Activated CD4-positive, alpha-beta memory T cell treated with anti-CD3 and anti-CD28 coated beads for 36 hours (primary cell): ENCODE measurements around the gene CDH23. TPM values are rescaled to one million over a fixed set of nuclear protein-coding genes. Genes with fewer than 3 reads are reported as not detected.

Experiments used
- CTCF ChIA-PET: fragments of 350-600 bp; sonication (Branson Sonifier 250); formaldehyde crosslinking; loops from one replicate; lab custom pipeline; 2021; ENCODE audit warnings: antibody characterized with exemption, inconsistent platforms; lab: Charles Lee
- POLR2A ChIA-PET: fragments of 350-600 bp; sonication (Branson Sonifier 250); formaldehyde crosslinking; loops from one replicate; lab custom pipeline; 2021; ENCODE audit warnings: antibody characterized with exemption; lab: Charles Lee
- DNase-seq: peaks from one replicate; pipeline ENCODE4 v3.0.0-alpha.2; 2020
- H3K27ac Mint-ChIP-seq: one replicate; pipeline ENCODE4 v1.8.0; 2021; ENCODE audit warnings: mixed read lengths
- H3K27me3 Mint-ChIP-seq: one replicate; pipeline ENCODE4 v1.8.0; 2021; ENCODE audit warnings: mixed read lengths
- H3K36me3 Mint-ChIP-seq: one replicate; pipeline ENCODE4 v1.8.0; 2021; ENCODE audit warnings: mixed read lengths
- H3K4me1 Mint-ChIP-seq: one replicate; pipeline ENCODE4 v1.8.0; 2021; ENCODE audit warnings: low read depth, mixed read lengths
- H3K4me3 Mint-ChIP-seq: one replicate; pipeline ENCODE4 v1.8.0; 2021; ENCODE audit warnings: mild to moderate bottlenecking, mixed read lengths
- H3K9me3 Mint-ChIP-seq: one replicate; pipeline ENCODE4 v1.8.0; 2021; ENCODE audit warnings: mixed read lengths
- intact Hi-C: fragments of 100-400 bp; cut with micrococcal nuclease; formaldehyde crosslinking; loops from one replicate; pipeline ENCODE4 v1.15.1; 2023
- total RNA-seq, 2 experiments: library from RNA; stranded (reverse); gene quantifications; one replicate each; pipeline ENCODE4 v1.2.3, GENCODE V29; 2021

The CDH23 gene
- total RNA-seq, 2 experiments from 2014 or later: 2.6 TPM

DNA sequence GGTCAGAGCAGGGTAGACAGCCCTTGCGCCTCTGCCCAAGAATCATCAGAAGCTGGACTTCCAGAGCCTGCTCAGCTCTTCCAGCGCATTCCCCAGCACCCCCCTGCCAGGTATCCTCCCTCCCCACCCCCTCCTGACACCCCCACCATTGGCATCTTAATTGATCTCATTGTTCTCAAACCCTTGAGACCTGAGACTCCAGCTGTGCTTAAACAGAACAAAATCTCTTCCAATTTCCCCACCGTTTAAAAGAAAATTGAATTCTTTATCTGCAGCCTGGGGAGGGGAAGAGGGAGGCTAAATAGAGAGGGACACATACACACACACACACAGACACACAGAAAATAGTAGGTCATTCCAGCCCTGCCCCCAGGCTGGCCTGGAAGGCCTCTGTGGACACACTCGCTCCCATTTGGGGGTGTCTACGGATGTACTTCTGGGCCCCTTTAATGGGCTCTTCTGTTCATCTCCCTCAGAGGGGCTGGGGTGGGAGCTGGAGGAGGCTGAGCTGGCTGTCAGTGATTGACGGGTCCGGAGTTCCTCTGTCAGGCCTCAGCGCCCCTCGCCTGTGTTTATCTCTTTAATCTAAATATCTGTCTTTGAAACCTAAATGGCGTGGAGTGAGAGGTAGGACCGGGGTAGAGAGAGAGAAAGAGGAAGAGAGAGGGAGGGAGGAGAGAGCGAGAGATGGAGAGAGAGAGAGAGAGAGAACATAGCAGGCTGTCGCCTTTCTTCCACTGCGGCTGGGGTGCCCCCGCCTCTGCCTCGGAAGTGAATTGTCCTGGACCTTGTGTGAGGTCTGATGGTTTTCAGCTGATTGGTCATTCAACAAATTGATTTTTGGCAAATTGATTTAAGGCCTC lies 261.1 kb downstream of the CDH23 start:
- ChIA-PET POLR2A (no interaction called here), CTCF (interaction anchor here (0.6 kb wide), 1 partner anchor 39 kb away, joined by 3 read pairs; no protein-coding TSS in a partner anchor)
- no peak for DNase-seq
- Mint-ChIP-seq H3K4me3 (no peak overlapping the region), H3K27ac (no peak overlapping the region), H3K4me1 (no peaks in the 10 kb centered on the region), H3K36me3 (no peaks in the 10 kb centered on the region), H3K27me3 (no peaks in the 10 kb centered on the region), H3K9me3 (no peaks in the 10 kb centered on the region)
- intact Hi-C loops: no loop called here

DNA sequence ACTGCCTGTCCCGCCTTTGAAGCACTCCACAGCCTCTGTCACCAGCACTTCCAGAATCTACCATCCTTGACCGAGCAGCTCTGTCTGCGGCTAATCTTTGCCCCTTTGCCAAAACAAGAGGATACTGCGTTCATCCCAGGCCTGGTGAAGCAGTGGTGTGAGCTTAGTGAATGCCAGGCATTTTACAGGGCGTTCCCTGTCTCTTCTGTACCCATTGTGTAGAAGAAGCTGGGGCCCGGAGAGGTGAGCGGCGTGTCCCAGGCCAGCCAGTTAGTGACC lies 261.7 kb downstream of the CDH23 start:
- H3K27ac Mint-ChIP-seq: no peak overlapping the region
- POLR2A ChIA-PET: no interaction called here
- no peak for DNase-seq
- H3K9me3 Mint-ChIP-seq: no peaks in the 10 kb centered on the region
- intact Hi-C loops: no loop called here
- no peaks in the 10 kb centered on the region for H3K36me3 Mint-ChIP-seq
- CTCF ChIA-PET: interaction anchor here (0.6 kb wide), 1 partner anchor 38 kb away, joined by 3 read pairs; no protein-coding TSS in a partner anchor
- H3K4me1 Mint-ChIP-seq: no peaks in the 10 kb centered on the region
- no peaks in the 10 kb centered on the region for H3K27me3 Mint-ChIP-seq
- no peak overlapping the region for H3K4me3 Mint-ChIP-seq

DNA sequence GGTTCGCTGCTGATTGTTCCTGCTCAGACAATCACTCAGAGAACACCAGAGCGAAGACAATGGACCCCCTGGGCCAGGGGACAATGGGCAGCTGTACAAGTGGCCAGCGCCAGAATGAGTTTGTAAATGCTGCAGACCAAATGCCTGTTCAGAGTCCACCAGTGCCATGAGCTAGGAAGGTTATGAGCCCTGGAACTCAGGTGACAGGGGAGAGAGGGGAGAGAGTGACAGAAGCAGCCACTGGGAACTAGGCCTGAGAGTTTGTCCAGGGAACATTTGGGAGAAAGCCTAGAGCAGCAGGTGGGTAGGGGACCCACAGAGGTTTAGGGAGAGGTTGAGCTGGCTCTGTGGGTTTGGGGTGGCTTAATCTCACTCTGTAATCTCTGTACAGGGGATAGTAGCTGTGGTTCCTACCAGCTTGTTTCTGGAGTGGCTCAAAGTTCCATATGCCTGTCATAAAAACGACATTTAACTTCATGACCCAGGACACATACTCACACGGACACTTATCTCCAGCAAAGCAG lies 262.5 kb downstream of the CDH23 start:
- Mint-ChIP-seq H3K36me3 (no peaks in the 10 kb centered on the region), H3K4me3 (no peak overlapping the region), H3K27me3 (no peaks in the 10 kb centered on the region), H3K4me1 (no peaks in the 10 kb centered on the region), H3K27ac (no peak overlapping the region), H3K9me3 (no peaks in the 10 kb centered on the region)
- CTCF ChIA-PET: interaction anchor here (0.7 kb wide), 1 partner anchor 390 kb away, joined by 3 read pairs; no protein-coding TSS in a partner anchor
- POLR2A ChIA-PET: no interaction called here
- intact Hi-C loops: no loop called here
- DNase-seq: no peak

DNA sequence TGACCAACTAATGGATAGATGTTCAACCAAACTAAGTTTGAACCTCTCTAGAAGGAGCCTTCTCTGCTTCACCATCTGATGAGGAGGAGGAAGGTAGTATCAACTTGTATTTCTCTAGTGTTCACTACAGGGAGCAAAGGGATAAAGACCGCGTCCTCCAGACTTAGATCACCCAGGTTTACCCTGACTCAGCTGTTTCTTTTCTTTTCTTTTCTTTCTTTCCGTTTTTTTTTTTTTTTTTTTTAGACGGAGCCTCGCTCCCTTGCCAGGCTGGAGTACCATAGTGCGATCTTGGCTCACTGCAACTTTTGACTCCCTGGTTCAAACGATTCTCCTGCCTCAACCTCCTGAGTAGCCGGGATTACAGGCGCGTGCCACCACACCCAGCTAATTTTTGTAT lies 263.0 kb downstream of the CDH23 start:
- Mint-ChIP-seq H3K36me3 (no peaks in the 10 kb centered on the region), H3K27me3 (no peaks in the 10 kb centered on the region), H3K4me1 (peaks cover 2% of the 10 kb centered on the region), H3K27ac (no peak overlapping the region), H3K9me3 (no peaks in the 10 kb centered on the region), H3K4me3 (no peak overlapping the region)
- POLR2A ChIA-PET: no interaction called here
- intact Hi-C loops: no loop called here
- DNase-seq: no peak
- CTCF ChIA-PET: interaction anchor here (0.7 kb wide), 1 partner anchor 389 kb away, joined by 3 read pairs; no protein-coding TSS in a partner anchor

DNA sequence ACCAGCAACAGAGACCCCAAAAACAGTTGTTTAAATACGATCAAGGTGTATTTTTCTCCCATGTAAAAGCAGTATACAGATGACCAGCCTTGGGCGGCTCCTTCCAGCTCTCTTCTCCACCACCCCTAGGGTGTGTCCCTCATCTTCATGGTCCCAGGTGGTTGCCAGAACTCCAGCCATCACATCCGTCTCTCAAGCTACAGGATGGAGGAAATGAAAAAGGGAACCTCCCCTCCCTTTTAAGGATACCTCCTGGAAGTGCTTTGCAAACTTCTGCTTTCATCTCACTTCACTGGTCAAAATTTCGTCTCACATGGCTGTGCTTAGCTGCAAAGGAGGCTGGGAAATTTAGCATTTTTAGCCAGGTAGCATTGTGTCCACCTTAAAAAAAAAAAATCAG lies 263.6 kb downstream of the CDH23 start:
- H3K4me1 Mint-ChIP-seq: peaks cover 3% of the 10 kb centered on the region
- H3K27me3 Mint-ChIP-seq: no peaks in the 10 kb centered on the region
- H3K36me3 Mint-ChIP-seq: no peaks in the 10 kb centered on the region
- H3K9me3 Mint-ChIP-seq: no peaks in the 10 kb centered on the region
- no peak overlapping the region for H3K27ac Mint-ChIP-seq
- intact Hi-C loops: no loop called here
- CTCF ChIA-PET: no interaction called here
- DNase-seq: no peak
- POLR2A ChIA-PET: no interaction called here
- no peak overlapping the region for H3K4me3 Mint-ChIP-seq

DNA sequence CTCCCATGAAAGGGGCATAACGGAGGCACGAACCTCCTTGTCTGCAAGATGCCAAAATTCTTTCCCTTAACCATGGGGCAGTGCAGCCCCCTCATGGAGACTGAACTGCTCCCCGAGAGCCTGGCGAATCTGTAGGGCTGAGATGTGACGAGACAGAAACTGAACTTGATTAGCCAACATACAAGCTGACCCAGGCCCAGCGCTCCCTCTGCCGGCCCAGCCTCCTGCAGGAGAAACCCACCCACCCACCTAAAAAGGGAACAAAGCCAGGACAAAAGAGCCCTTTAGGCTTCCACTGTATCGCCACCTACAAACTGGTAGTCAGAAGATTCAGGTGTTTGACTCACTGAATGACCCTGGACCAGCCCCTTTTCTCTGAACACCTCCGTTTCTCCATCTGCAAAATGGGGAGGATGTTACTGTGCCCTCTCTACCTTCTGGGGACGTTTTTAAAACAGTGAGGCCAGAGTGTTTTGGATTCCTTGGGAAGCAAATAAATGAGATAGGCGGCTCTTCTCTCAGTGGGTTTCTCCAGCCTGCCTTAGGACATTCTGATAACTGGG lies 264.4 kb downstream of the CDH23 start:
- H3K9me3 Mint-ChIP-seq: no peaks in the 10 kb centered on the region
- H3K27ac Mint-ChIP-seq: no peak overlapping the region
- H3K4me3 Mint-ChIP-seq: no peak overlapping the region
- DNase-seq: no peak
- ChIA-PET POLR2A (no interaction called here), CTCF (no interaction called here)
- H3K36me3 Mint-ChIP-seq: no peaks in the 10 kb centered on the region
- H3K27me3 Mint-ChIP-seq: no peaks in the 10 kb centered on the region
- intact Hi-C loops: no loop called here
- H3K4me1 Mint-ChIP-seq: peaks cover 3% of the 10 kb centered on the region

DNA sequence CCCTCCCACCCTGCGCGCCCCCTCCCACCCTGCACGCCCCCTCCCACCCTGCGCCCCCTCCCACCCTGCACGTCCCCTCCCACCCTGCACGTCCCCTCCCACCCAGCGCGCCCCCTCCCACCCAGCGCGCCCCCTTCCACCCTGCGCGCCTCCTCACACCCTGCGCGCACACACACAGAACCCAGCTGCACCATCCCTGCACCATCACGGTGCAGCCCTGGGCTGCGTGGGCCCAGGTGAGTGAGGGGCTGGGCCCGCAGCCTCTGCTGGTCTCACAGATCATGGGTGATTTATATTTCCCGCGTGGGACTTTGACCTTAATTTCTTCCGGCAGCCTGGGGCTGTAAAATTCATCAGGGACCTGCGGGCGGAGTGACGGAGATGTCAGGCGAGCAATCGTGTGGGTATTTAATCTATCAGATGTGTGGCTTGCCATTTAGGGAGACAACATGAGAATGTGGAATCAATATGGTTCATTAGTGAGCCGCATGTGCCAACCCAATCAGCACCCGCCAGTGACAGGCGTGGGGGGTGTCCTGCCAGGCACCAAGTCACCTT lies 265.1 kb downstream of the CDH23 start:
- intact Hi-C loops: no loop called here
- no peak overlapping the region for H3K27ac Mint-ChIP-seq
- no peak overlapping the region for H3K4me3 Mint-ChIP-seq
- no peaks in the 10 kb centered on the region for H3K27me3 Mint-ChIP-seq
- H3K36me3 Mint-ChIP-seq: no peaks in the 10 kb centered on the region
- POLR2A ChIA-PET: no interaction called here
- H3K4me1 Mint-ChIP-seq: peaks cover 3% of the 10 kb centered on the region
- DNase-seq: no peak
- H3K9me3 Mint-ChIP-seq: no peaks in the 10 kb centered on the region
- CTCF ChIA-PET: no interaction called here

DNA sequence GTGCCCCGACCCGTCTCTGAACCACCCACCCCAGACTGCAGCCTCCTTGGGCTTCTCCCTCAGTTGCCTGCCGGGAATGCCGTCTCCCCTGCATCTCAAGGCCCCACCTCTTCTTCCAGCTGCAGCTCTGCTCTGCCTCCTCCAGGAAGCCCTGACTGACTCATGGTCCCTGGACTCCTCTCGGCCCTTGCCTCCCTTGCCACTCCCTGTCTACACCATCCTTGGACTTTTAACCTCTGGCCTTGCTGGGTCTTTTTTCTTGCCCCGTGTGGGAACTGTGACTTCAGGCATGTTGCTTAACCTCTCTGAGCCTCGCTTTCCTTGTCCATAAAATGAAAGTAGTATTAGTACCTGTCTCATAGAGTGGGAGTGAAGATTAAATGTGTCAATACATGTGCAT lies 266.6 kb downstream of the CDH23 start:
- Mint-ChIP-seq H3K4me3 (no peak overlapping the region), H3K27ac (no peak overlapping the region), H3K4me1 (peaks cover 9% of the 10 kb centered on the region), H3K9me3 (no peaks in the 10 kb centered on the region), H3K27me3 (no peaks in the 10 kb centered on the region), H3K36me3 (no peaks in the 10 kb centered on the region)
- CTCF ChIA-PET: interaction anchor here (0.6 to 2.3 kb wide), 2 partner anchors 45 to 187 kb away, joined by 3 to 6 read pairs; no protein-coding TSS in a partner anchor
- DNase-seq: no peak
- POLR2A ChIA-PET: no interaction called here
- intact Hi-C loops: no loop called here

DNA sequence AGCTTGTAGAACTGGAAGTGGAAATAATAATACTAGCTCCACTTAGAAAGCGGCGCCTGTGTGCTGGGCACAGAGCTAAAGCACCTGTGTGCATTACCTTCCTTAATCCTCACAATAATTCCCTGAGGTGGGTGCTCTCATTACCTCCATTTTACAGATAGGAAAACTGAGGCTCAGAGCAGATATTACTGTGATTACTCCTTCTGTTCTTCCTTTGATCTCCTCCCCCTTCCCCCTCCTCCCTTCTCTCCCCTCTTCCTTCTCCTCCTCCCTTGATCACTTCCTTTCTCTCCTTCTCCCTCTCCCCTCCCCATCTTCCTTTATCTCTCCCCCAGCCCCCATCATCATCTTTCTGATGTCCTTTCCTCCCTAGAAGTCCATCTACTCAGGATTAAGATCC lies 267.9 kb downstream of the CDH23 start:
- ChIA-PET CTCF (interaction anchor here (0.8 to 2.3 kb wide), 4 partner anchors 32 to 116 kb away, joined by 3 to 7 read pairs (median 4); no protein-coding TSS in a partner anchor), POLR2A (no interaction called here)
- intact Hi-C loops: no loop called here
- Mint-ChIP-seq H3K36me3 (no peaks in the 10 kb centered on the region), H3K9me3 (no peaks in the 10 kb centered on the region), H3K27ac (no peak overlapping the region), H3K4me1 (peaks cover 9% of the 10 kb centered on the region), H3K27me3 (no peaks in the 10 kb centered on the region), H3K4me3 (no peak overlapping the region)
- no peak for DNase-seq

DNA sequence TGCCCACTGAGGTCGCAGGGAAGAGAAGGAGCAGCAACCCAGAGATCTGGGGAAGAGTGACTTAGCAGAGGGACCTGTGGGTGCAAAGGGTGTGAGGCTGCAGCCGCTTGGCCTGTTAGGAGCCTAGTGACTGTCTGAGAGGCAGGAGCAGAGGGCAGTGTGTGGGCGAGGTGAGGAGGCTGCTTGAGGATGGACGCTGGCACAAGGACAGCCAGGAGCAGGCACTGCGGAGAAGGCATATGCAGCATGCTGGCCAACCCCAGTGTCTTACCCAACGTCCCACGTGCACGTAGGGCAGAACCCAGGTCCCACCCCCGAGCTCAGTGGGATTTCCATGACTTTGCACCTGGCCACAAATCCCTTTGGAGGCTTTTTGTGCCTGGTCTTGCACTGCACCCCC lies 268.7 kb downstream of the CDH23 start:
- POLR2A ChIA-PET: no interaction called here

DNA sequence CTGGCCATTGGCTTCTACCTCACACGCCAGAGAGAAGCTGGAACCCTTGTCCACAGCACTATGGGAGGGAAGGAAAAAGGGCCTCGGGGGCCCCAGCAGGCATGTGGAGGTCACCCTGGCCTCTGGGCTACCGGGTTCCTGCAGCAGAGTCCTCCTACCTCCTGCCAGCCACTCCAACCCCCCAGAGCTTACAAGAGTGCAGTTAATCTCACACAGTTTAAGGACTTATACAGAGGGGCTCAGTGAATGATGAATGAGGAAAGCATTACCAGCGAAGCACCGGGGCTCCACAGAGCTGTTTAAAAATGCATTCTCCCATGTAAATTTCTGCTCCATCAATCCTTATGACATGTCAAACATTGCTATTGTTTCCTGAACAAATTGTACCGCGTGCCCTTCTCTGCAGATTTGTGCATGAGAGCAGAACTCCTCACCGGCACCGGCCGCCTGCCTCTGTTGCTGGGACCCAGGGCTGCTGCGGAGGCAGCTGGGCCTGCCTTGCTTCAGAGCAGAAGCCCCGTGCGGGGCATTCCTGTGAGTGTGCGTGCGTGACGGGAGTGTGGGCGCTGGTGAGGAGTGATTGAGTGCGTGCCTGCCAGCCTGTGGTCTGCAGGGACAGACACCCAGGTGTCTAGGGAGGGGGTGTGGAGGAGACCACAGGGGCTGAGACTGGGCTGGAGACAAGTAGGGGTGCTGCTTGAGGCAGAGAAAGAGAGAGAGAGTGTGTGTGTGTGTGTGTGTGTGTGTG lies 270.1 kb downstream of the CDH23 start:
- Mint-ChIP-seq H3K4me3 (no peak overlapping the region), H3K9me3 (no peaks in the 10 kb centered on the region), H3K36me3 (no peaks in the 10 kb centered on the region), H3K27me3 (no peaks in the 10 kb centered on the region), H3K27ac (no peak overlapping the region), H3K4me1 (peaks cover 9% of the 10 kb centered on the region)
- POLR2A ChIA-PET: no interaction called here
- CTCF ChIA-PET: no interaction called here
- intact Hi-C loops: no loop called here
- no peak for DNase-seq

More for the DNA sequence above, 268.7 kb downstream of the CDH23 start:
- intact Hi-C loops: no loop called here
- no peak overlapping the region for H3K27ac Mint-ChIP-seq
- no peak for DNase-seq
- no peaks in the 10 kb centered on the region for H3K27me3 Mint-ChIP-seq
- H3K4me3 Mint-ChIP-seq: no peak overlapping the region
- H3K36me3 Mint-ChIP-seq: no peaks in the 10 kb centered on the region
- H3K4me1 Mint-ChIP-seq: peaks cover 9% of the 10 kb centered on the region
- no peaks in the 10 kb centered on the region for H3K9me3 Mint-ChIP-seq
- CTCF ChIA-PET: interaction anchor here (1.0 to 2.3 kb wide), 3 partner anchors 31 to 52 kb away, joined by 3 to 7 read pairs (median 6); no protein-coding TSS in a partner anchor

DNA sequence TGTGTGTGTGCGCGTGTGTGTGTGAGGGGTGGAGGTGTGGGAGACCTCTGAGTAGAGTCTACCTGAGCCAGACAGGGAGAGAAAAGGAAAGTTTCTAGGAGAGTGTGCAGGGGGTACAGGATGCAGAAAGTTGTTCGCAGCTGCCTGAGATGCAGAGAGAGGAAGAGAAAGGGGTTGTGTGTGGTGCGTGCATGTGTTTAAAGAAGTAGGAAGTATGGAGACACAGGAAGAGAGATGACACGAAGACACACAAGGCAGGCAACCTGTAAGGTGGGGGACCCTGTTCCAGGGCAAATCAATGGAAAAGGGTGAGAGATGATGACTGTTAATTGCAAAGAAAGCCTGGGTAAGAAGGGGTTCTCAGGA lies 270.6 kb downstream of the CDH23 start:
- intact Hi-C loops: no loop called here
- Mint-ChIP-seq H3K4me3 (no peak overlapping the region), H3K4me1 (peaks cover 9% of the 10 kb centered on the region), H3K27ac (no peak overlapping the region), H3K36me3 (no peaks in the 10 kb centered on the region), H3K27me3 (no peaks in the 10 kb centered on the region), H3K9me3 (no peaks in the 10 kb centered on the region)
- DNase-seq: no peak
- ChIA-PET POLR2A (no interaction called here), CTCF (interaction anchor here (0.5 kb wide), 1 partner anchor 371 kb away, joined by 4 read pairs; no protein-coding TSS in a partner anchor)
